Mesenchymal stem cell (in vitro differentiated cells and primary cell): ENCODE results near the gene RPH3AL.
"Not testable (repeated sequence)": the region's sequence is repeated elsewhere in the genome, so short reads cannot be mapped to it uniquely, and the experiment has no call there.

Experiments used
- DNase-seq: peaks from one replicate; pipeline ENCODE4 v3.0.0-alpha.2; 2013
- H2AFZ ChIP-seq: one replicate; pipeline ENCODE4 v1.6.1; 2013; ENCODE audit warnings: low read depth, mild to moderate bottlenecking, control low read depth, inconsistent platforms, low read length, moderate library complexity
- H2AK5ac ChIP-seq: 2 replicates; pipeline ENCODE4 v1.6.1; 2013; ENCODE audit warnings: low read length, moderate library complexity, mild to moderate bottlenecking, inconsistent platforms; ENCODE audit not compliant: severe bottlenecking
- H2BK120ac ChIP-seq: one replicate; pipeline ENCODE4 v1.6.1; 2013; ENCODE audit warnings: low read depth, mild to moderate bottlenecking, inconsistent platforms, low read length, moderate library complexity
- H2BK12ac ChIP-seq, 2 experiments: one replicate each; pipeline ENCODE4 v1.6.1; 2013; ENCODE audit warnings: inconsistent platforms in 2 of 2, low read length in 2 of 2, mild to moderate bottlenecking in 2 of 2, moderate library complexity in 2 of 2, control low read depth in 1 of 2
- H2BK15ac ChIP-seq: one replicate; pipeline ENCODE4 v1.6.1; 2013; ENCODE audit warnings: mild to moderate bottlenecking, low read depth, inconsistent platforms; ENCODE audit not compliant: poor library complexity, severe bottlenecking
- H2BK5ac ChIP-seq: 2 replicates; pipeline ENCODE4 v1.6.1; 2013; ENCODE audit warnings: low read depth, mild to moderate bottlenecking, low read length, control low read depth, inconsistent platforms; ENCODE audit not compliant: poor library complexity, severe bottlenecking
- H3K14ac ChIP-seq, 2 experiments: one replicate each; pipeline ENCODE4 v1.6.1; 2013; ENCODE audit warnings: inconsistent platforms in 2 of 2, low read length in 2 of 2, control low read depth in 1 of 2, mild to moderate bottlenecking in 1 of 2, moderate library complexity in 1 of 2
- H3K18ac ChIP-seq, 2 experiments: one replicate each; pipeline ENCODE4 v1.6.1; 2013; ENCODE audit warnings: inconsistent platforms in 2 of 2, low read length in 2 of 2, control low read depth in 1 of 2, low read depth in 1 of 2, mild to moderate bottlenecking in 1 of 2
- H3K23ac ChIP-seq, 2 experiments: one replicate each; pipeline ENCODE4 v1.6.1; 2013; ENCODE audit warnings: inconsistent platforms in 2 of 2, low read length in 2 of 2, mild to moderate bottlenecking in 2 of 2, moderate library complexity in 2 of 2, control low read depth in 1 of 2
- H3K27ac ChIP-seq: 2 replicates; pipeline ENCODE4 v1.5.1; 2013; ENCODE audit warnings: mild to moderate bottlenecking, moderate library complexity, low read length, control low read depth, inconsistent platforms; ENCODE audit not compliant: poor library complexity, severe bottlenecking
- H3K27me3 ChIP-seq, 2 experiments: 2 replicates each; pipeline versions ENCODE4 v1.6.1 to v1.7.0; 2013; ENCODE audit warnings: low read length in 2 of 2, mild to moderate bottlenecking in 2 of 2, moderate library complexity in 2 of 2, control low read depth in 1 of 2, inconsistent platforms in 1 of 2; ENCODE audit not compliant: control insufficient read depth in 1 of 2, insufficient read depth in 1 of 2
- H3K36me3 ChIP-seq, 2 experiments: 2 replicates each; pipeline versions ENCODE4 v1.6.1 to v1.7.0; 2013; ENCODE audit warnings: low read length in 2 of 2, control low read depth in 1 of 2, inconsistent platforms in 1 of 2, low read depth in 1 of 2, mild to moderate bottlenecking in 1 of 2; ENCODE audit not compliant: insufficient read depth in 2 of 2, control insufficient read depth in 1 of 2
- H3K4ac ChIP-seq, 2 experiments: one replicate each; pipeline ENCODE4 v1.6.1; 2013; ENCODE audit warnings: inconsistent platforms in 2 of 2, low read length in 2 of 2, mild to moderate bottlenecking in 2 of 2, moderate library complexity in 2 of 2, control low read depth in 1 of 2, low read depth in 1 of 2
- H3K4me1 ChIP-seq: 2 replicates; pipeline ENCODE4 v1.6.1; 2013; ENCODE audit warnings: low read depth, low read length, control low read depth; ENCODE audit not compliant: control insufficient read depth, insufficient read depth
- H3K4me2 ChIP-seq: 2 replicates; pipeline ENCODE4 v1.6.1; 2013; ENCODE audit warnings: low read length, mild to moderate bottlenecking, inconsistent platforms; ENCODE audit not compliant: poor library complexity, severe bottlenecking
- H3K4me3 ChIP-seq, 2 experiments: 2 replicates each; pipeline versions ENCODE4 v1.5.1 to v1.7.0; 2013; ENCODE audit warnings: low read length in 2 of 2, mild to moderate bottlenecking in 2 of 2, control low read depth in 1 of 2, low read depth in 1 of 2; ENCODE audit not compliant: insufficient read depth in 1 of 2
- H3K79me1 ChIP-seq: replicated peaks from 2 replicates; pipeline ENCODE4 v1.6.1; 2013; ENCODE audit warnings: mild to moderate bottlenecking, control low read depth, low read length, inconsistent platforms; ENCODE audit not compliant: poor library complexity, severe bottlenecking
- H3K9ac ChIP-seq: 2 replicates; pipeline ENCODE4 v1.7.0; 2013; ENCODE audit warnings: mild to moderate bottlenecking, low read length, moderate library complexity
- H3K9me3 ChIP-seq: 2 replicates; pipeline ENCODE4 v1.7.0; 2013; ENCODE audit warnings: mild to moderate bottlenecking, low read length; ENCODE audit not compliant: control insufficient read depth
- H4K8ac ChIP-seq: one replicate; pipeline ENCODE4 v1.6.1; 2013; ENCODE audit warnings: inconsistent platforms, mild to moderate bottlenecking, low read length, moderate library complexity
- H4K91ac ChIP-seq: one replicate; pipeline ENCODE4 v1.6.1; 2013; ENCODE audit warnings: mild to moderate bottlenecking, low read length, inconsistent platforms
- WGBS: methylation state at CpG from one replicate; pipeline ENCODE4 v1.1.7; 2013; ENCODE audit warnings: mixed read lengths; 5-methylcytosine and 5-hydroxymethylcytosine counted together

Gene RPH3AL

GRCh38 chr17:200586-200985 lies 152.0 kb downstream of the RPH3AL start:
- Histone ChIP-seq H3K79me1 (no peaks in the 10 kb centered on the region), H3K14ac (peak overlapping the region in 1 of 2 experiments; percentile 8), H2BK120ac (no peak overlapping the region), H3K9ac (no peak overlapping the region), H3K27ac (no peak overlapping the region), H2AFZ (no peak overlapping the region), H3K23ac (no peak overlapping the region), H2AK5ac (no peak overlapping the region), H2BK15ac (no peak overlapping the region), H3K9me3 (no peaks in the 10 kb centered on the region), H3K18ac (no peak overlapping the region), H4K91ac (no peak overlapping the region), H3K27me3 (peaks cover 11 to 79% of the 10 kb centered on the region in 2 experiments), H3K4me1 (peaks cover 13% of the 10 kb centered on the region), H3K4me2 (no peak overlapping the region), H3K4me3 (no peak overlapping the region), H2BK5ac (no peak overlapping the region), H2BK12ac (no peak overlapping the region), H4K8ac (no peak overlapping the region), H3K36me3 (no peaks in the 10 kb centered on the region), H3K4ac (no peak overlapping the region)
- no peak for DNase-seq
- WGBS = 79% methylated on average over 10 of the region's 10 CpGs

- Histone ChIP-seq H3K4ac (no peak overlapping the region), H3K14ac (peak overlapping the region in 1 of 2 experiments; percentile 55), H3K23ac (no peak overlapping the region), H3K4me1 (peaks cover 13% of the 10 kb centered on the region), H3K27me3 (peaks cover 11 to 80% of the 10 kb centered on the region in 2 experiments), H3K18ac (no peak overlapping the region), H3K4me3 (no peak overlapping the region), H2BK120ac (no peak overlapping the region), H3K9me3 (no peaks in the 10 kb centered on the region), H3K9ac (no peak overlapping the region), H4K8ac (no peak overlapping the region), H2BK12ac (no peak overlapping the region), H2AK5ac (no peak overlapping the region), H2AFZ (no peak overlapping the region), H2BK15ac (no peak overlapping the region), H3K4me2 (no peak overlapping the region), H4K91ac (no peak overlapping the region), H3K79me1 (no peaks in the 10 kb centered on the region), H2BK5ac (no peak overlapping the region), H3K36me3 (no peaks in the 10 kb centered on the region), H3K27ac (no peak overlapping the region)
- 54% methylated on average over 14 of the region's 14 CpGs for WGBS
- DNase-seq = no peak
These were observed 152.6 kb downstream of the RPH3AL start for GRCh38 chr17:199806-200545.

GRCh38 chr17:199191-199604 lies 153.4 kb downstream of the RPH3AL start:
- Histone ChIP-seq H3K14ac (no peak overlapping the region), H4K8ac (no peak overlapping the region), H3K27ac (no peak overlapping the region), H3K36me3 (no peaks in the 10 kb centered on the region), H2AK5ac (no peak overlapping the region), H2BK5ac (no peak overlapping the region), H3K4ac (no peak overlapping the region), H3K4me3 (no peak overlapping the region), H4K91ac (no peak overlapping the region), H3K4me1 (peaks cover 13% of the 10 kb centered on the region), H3K23ac (no peak overlapping the region), H3K27me3 (peaks cover 11 to 87% of the 10 kb centered on the region in 2 experiments), H2BK120ac (no peak overlapping the region), H3K4me2 (no peak overlapping the region), H2BK12ac (no peak overlapping the region), H3K79me1 (no peaks in the 10 kb centered on the region), H3K9ac (no peak overlapping the region), H3K9me3 (no peaks in the 10 kb centered on the region), H2BK15ac (no peak overlapping the region), H2AFZ (no peak overlapping the region), H3K18ac (no peak overlapping the region)
- peak; percentile 16 for DNase-seq
- 55% methylated on average over 5 of the region's 8 CpGs for WGBS

DNA sequence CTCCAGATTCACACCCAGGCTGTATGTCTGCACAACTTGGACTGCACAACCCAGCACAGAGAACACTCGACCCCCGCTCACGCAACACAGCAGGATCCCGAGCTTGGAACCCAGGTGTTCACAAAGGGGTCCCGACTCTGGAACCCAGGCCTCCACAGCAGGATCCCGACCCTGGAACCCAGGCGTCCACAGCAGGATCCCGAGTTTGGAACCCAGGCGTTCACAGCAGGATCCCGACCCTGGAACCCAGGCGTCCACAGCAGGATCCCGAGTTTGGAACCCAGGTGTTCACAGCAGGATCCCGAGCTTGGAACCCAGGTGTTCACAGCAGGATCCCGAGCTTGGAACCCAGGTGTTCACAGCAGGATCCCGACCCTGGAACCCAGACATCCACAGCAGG lies 154.4 kb downstream of the RPH3AL start:
- H3K36me3 ChIP-seq, DNase-seq, H3K23ac ChIP-seq, H3K4ac ChIP-seq, H3K9me3 ChIP-seq, H3K18ac ChIP-seq, H3K4me2 ChIP-seq, H4K8ac ChIP-seq, H3K4me3 ChIP-seq, H3K27ac ChIP-seq, H2BK120ac ChIP-seq, H2AFZ ChIP-seq, H2BK15ac ChIP-seq, H3K9ac ChIP-seq, H3K14ac ChIP-seq, H3K79me1 ChIP-seq, H2BK5ac ChIP-seq, H2AK5ac ChIP-seq, H2BK12ac ChIP-seq, H4K91ac ChIP-seq: not testable (repeated sequence)
- WGBS = 91% methylated on average over 15 of the region's 15 CpGs
- Histone ChIP-seq H3K27me3 (peaks cover 11 to 87% of the 10 kb centered on the region in 2 experiments), H3K4me1 (peaks cover 13% of the 10 kb centered on the region)
